ENCODE results near the gene NBPF3.
"Not testable (repeated sequence)": the region's sequence is repeated elsewhere in the genome, so short reads cannot be mapped to it uniquely, and the experiment has no call there.

Gene NBPF3

GRCh38 chr1:21438646-21439312, 1.2 kb upstream of the NBPF3 start:
- DNase-seq (ENCODE audit: low read depth) = not testable (repeated sequence)

GRCh38 chr1:21439345-21439720, 604 bp upstream of the NBPF3 start:
- no peak for DNase-seq (ENCODE audit: low read depth)

- not testable (repeated sequence) for DNase-seq (ENCODE audit: low read depth)
Observed at GRCh38 chr1:21440630-21441125, 741 bp downstream of the NBPF3 start.

- not testable (repeated sequence) for DNase-seq (ENCODE audit: low read depth)
Observed at GRCh38 chr1:21446647-21447046, 6.7 kb downstream of the NBPF3 start.

GRCh38 chr1:21447311-21447710, 7.4 kb downstream of the NBPF3 start:
- DNase-seq (ENCODE audit: low read depth) = no peak

GRCh38 chr1:21449906-21450305, 10.0 kb downstream of the NBPF3 start:
- no peak for DNase-seq (ENCODE audit: low read depth)

GRCh38 chr1:21451212-21451611, 11.3 kb downstream of the NBPF3 start:
- no peak for DNase-seq (ENCODE audit: low read depth)

GRCh38 chr1:21451981-21452411, 12.1 kb downstream of the NBPF3 start:
- DNase-seq (ENCODE audit: low read depth) = peak; percentile 30

GRCh38 chr1:21453964-21454614, 14.2 kb downstream of the NBPF3 start:
- not testable (repeated sequence) for DNase-seq (ENCODE audit: low read depth)

- not testable (repeated sequence) for DNase-seq (ENCODE audit: low read depth)
Observed at GRCh38 chr1:21454904-21455303, 15.0 kb downstream of the NBPF3 start.

- DNase-seq (ENCODE audit: low read depth) = no peak
Observed at GRCh38 chr1:21457654-21458053, 17.7 kb downstream of the NBPF3 start.

GRCh38 chr1:21465127-21465526, 25.2 kb downstream of the NBPF3 start:
- not testable (repeated sequence) for DNase-seq (ENCODE audit: low read depth)

- DNase-seq (ENCODE audit: low read depth) = not testable (repeated sequence)
Observed at GRCh38 chr1:21467946-21468345, 28.0 kb downstream of the NBPF3 start.

- DNase-seq (ENCODE audit: low read depth) = no peak
Observed at GRCh38 chr1:21468599-21468998, 28.7 kb downstream of the NBPF3 start.

- DNase-seq (ENCODE audit: low read depth) = no peak
Observed at GRCh38 chr1:21469581-21469980, 29.6 kb downstream of the NBPF3 start.

GRCh38 chr1:21472861-21473260, 32.9 kb downstream of the NBPF3 start:
- no peak for DNase-seq (ENCODE audit: low read depth)

GRCh38 chr1:21478356-21478755, 38.4 kb downstream of the NBPF3 start:
- no peak for DNase-seq (ENCODE audit: low read depth)

- DNase-seq (ENCODE audit: low read depth) = not testable (repeated sequence)
Observed at GRCh38 chr1:21483881-21484280, 43.9 kb downstream of the NBPF3 start.

- no peak for DNase-seq (ENCODE audit: low read depth)
Observed at GRCh38 chr1:21489146-21489545, 49.2 kb downstream of the NBPF3 start.

- no peak for DNase-seq (ENCODE audit: low read depth)
Observed at GRCh38 chr1:21490774-21491487, 51.0 kb downstream of the NBPF3 start.

GRCh38 chr1:21491488-21492355, 51.8 kb downstream of the NBPF3 start:
- no peak for DNase-seq (ENCODE audit: low read depth)

- no peak for DNase-seq (ENCODE audit: low read depth)
Observed at GRCh38 chr1:21492356-21492625, 52.4 kb downstream of the NBPF3 start.
